Vagina (tissue), 2 donors: ENCODE data around the gene EFHB. TPM values are rescaled to one million over a fixed set of nuclear protein-coding genes. Genes with fewer than 3 reads are reported as not detected.

Experiments used
- DNase-seq, 2 donors: peaks; one replicate each; pipeline ENCODE4 v3.0.0-alpha.2; 2017; ENCODE audit errors: extremely low spot score in 2 of 2
- H3K27ac ChIP-seq: fragments of 200-600 bp; sonication (generic); one replicate; pipeline ENCODE4 v1.5.1; 2019
- H3K27me3 ChIP-seq: fragments of 200-600 bp; sonication (generic); one replicate; pipeline ENCODE4 v1.5.1; 2019
- H3K36me3 ChIP-seq, 2 donors: fragments of 200-600 bp; sonication (generic); one replicate each; pipeline ENCODE4 v1.5.1; 2017 to 2019
- H3K4me1 ChIP-seq: fragments of 200-600 bp; sonication (generic); one replicate; pipeline ENCODE4 v1.5.1; 2019
- H3K4me3 ChIP-seq, 2 donors: fragments of 200-600 bp; sonication (generic); 1 replicate in 1 of 2; 2 replicates in 1 of 2; pipeline ENCODE4 v1.5.1; 2016 to 2019
- H3K9me3 ChIP-seq: fragments of 200-600 bp; sonication (generic); one replicate; pipeline ENCODE4 v1.5.1; 2019
- CTCF ChIP-seq, 3 experiments: fragments of 450-650 bp in 2 of 3; fragments of 200-600 bp in 1 of 3; sonication (generic) in 1 of 3; IDR thresholded peaks; one replicate each; pipeline ENCODE4 v1.5.1; 2017 to 2019; ENCODE audit warnings: antibody characterized with exemption in 3 of 3, mild to moderate bottlenecking in 2 of 3, moderate library complexity in 2 of 3
- POLR2A ChIP-seq, 2 donors: fragments of 450-650 bp; IDR thresholded peaks; one replicate each; pipeline ENCODE4 v1.6.1; 2017; ENCODE audit warnings: antibody characterized with exemption in 2 of 2, mild to moderate bottlenecking in 2 of 2, moderate library complexity in 2 of 2
- POLR2AphosphoS5 ChIP-seq, 2 donors: sonication (generic); formaldehyde crosslinking; IDR thresholded peaks; one replicate each; pipeline ENCODE4 v1.9.0; 2017; ENCODE audit warnings: antibody characterized with exemption in 2 of 2, mild to moderate bottlenecking in 2 of 2, low read depth in 1 of 2; ENCODE audit not compliant: insufficient read depth in 1 of 2
- intact Hi-C: fragments of 100-400 bp; cut with DNase I; formaldehyde crosslinking; loops from one replicate; pipeline ENCODE4 v1.15.1; 2023
- total RNA-seq: library from RNA; depleted of rRNA; stranded (reverse); fragments of >200 nt; gene quantifications from one replicate; pipeline ENCODE4 v1.2.3, GENCODE V29; 2016

Gene EFHB
- total RNA-seq, 1 donor from 2014 or later: 0.49 TPM

GRCh38 chr3:19931767-19932188, 2.2 kb downstream of the EFHB start:
- no peaks in the 10 kb centered on the region for H3K9me3 ChIP-seq
- no peaks in the 10 kb centered on the region for H3K4me1 ChIP-seq
- H3K27me3 ChIP-seq: no peaks in the 10 kb centered on the region
- H3K4me3 ChIP-seq: no peak overlapping the region
- no peaks in the 10 kb centered on the region for H3K36me3 ChIP-seq
- H3K27ac ChIP-seq: no peak overlapping the region
- no peak for DNase-seq
- intact Hi-C loops: no loop called here
- no peak for TF ChIP-seq POLR2AphosphoS5 (IDR thresholded peaks at IDR 0.05; ENCODE audit: insufficient read depth in 1 of 2, low read depth in 1 of 2)
- TF ChIP-seq CTCF (IDR thresholded peaks at IDR 0.05): no peak
- no peak for TF ChIP-seq POLR2A (IDR thresholded peaks at IDR 0.05)

- intact Hi-C loops: no loop called here
- Histone ChIP-seq H3K36me3 (no peaks in the 10 kb centered on the region), H3K4me1 (no peaks in the 10 kb centered on the region), H3K27ac (no peak overlapping the region), H3K27me3 (no peaks in the 10 kb centered on the region), H3K4me3 (no peak overlapping the region), H3K9me3 (no peaks in the 10 kb centered on the region)
- no peak for DNase-seq
- TF ChIP-seq CTCF (IDR thresholded peaks at IDR 0.05): no peak
- no peak for TF ChIP-seq POLR2AphosphoS5 (IDR thresholded peaks at IDR 0.05; ENCODE audit: insufficient read depth in 1 of 2, low read depth in 1 of 2)
- no peak for TF ChIP-seq POLR2A (IDR thresholded peaks at IDR 0.05)
Observed at GRCh38 chr3:19931180-19931692, 2.8 kb downstream of the EFHB start.

GRCh38 chr3:19920401-19921080, 13.5 kb downstream of the EFHB start:
- Histone ChIP-seq H3K4me3 (no peak overlapping the region), H3K27me3 (no peaks in the 10 kb centered on the region), H3K27ac (no peak overlapping the region), H3K9me3 (no peaks in the 10 kb centered on the region), H3K36me3 (no peaks in the 10 kb centered on the region), H3K4me1 (no peaks in the 10 kb centered on the region)
- no peak for DNase-seq
- TF ChIP-seq POLR2A (IDR thresholded peaks at IDR 0.05): no peak
- TF ChIP-seq CTCF (IDR thresholded peaks at IDR 0.05): no peak
- no peak for TF ChIP-seq POLR2AphosphoS5 (IDR thresholded peaks at IDR 0.05; ENCODE audit: insufficient read depth in 1 of 2, low read depth in 1 of 2)
- intact Hi-C loops: no loop called here

GRCh38 chr3:19917167-19917566, 16.9 kb downstream of the EFHB start:
- no peak overlapping the region for H3K27ac ChIP-seq
- intact Hi-C loops: no loop called here
- TF ChIP-seq POLR2AphosphoS5 (IDR thresholded peaks at IDR 0.05; ENCODE audit: insufficient read depth in 1 of 2, low read depth in 1 of 2) (no peak), POLR2A (IDR thresholded peaks at IDR 0.05) (no peak), CTCF (IDR thresholded peaks at IDR 0.05) (no peak)
- H3K4me3 ChIP-seq: no peak overlapping the region
- H3K36me3 ChIP-seq: no peaks in the 10 kb centered on the region
- no peaks in the 10 kb centered on the region for H3K9me3 ChIP-seq
- DNase-seq: no peak
- no peaks in the 10 kb centered on the region for H3K27me3 ChIP-seq
- no peaks in the 10 kb centered on the region for H3K4me1 ChIP-seq

GRCh38 chr3:19911452-19911851, 22.6 kb downstream of the EFHB start:
- intact Hi-C loops: no loop called here
- H3K36me3 ChIP-seq: no peaks in the 10 kb centered on the region
- no peak for TF ChIP-seq POLR2A (IDR thresholded peaks at IDR 0.05)
- TF ChIP-seq CTCF (IDR thresholded peaks at IDR 0.05): no peak
- no peak for TF ChIP-seq POLR2AphosphoS5 (IDR thresholded peaks at IDR 0.05; ENCODE audit: insufficient read depth in 1 of 2, low read depth in 1 of 2)
- no peaks in the 10 kb centered on the region for H3K9me3 ChIP-seq
- H3K27me3 ChIP-seq: no peaks in the 10 kb centered on the region
- no peaks in the 10 kb centered on the region for H3K4me1 ChIP-seq
- DNase-seq: no peak
- no peak overlapping the region for H3K27ac ChIP-seq
- H3K4me3 ChIP-seq: no peak overlapping the region
